Measurements from ENCODE around the gene MAML3.

The MAML3 gene

GRCh38 chr4:139988863-139989765, 164.9 kb downstream of the MAML3 start:
- peak; percentile 43 to 55 for ATAC-seq

DNA sequence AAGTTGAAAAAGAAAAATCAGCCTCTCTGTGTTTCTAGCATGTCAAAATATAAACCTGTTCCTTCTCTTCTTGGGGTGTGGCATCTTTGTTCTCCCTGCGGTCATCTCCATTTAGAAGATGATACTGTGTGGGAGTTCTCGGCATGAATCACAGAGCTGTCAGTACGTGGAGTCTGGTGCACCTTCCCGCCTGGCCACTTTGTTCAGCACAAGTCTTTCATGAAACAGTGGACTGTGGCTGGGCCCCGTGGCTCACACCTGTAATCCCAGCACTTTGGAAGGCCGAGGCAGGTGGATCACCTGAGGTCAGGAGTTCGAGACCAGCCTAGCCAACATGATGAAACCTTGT, 166.5 kb downstream of the MAML3 start:
- no peak for ATAC-seq

- no peak for ATAC-seq
Measured at GRCh38 chr4:139986689-139987501, 167.1 kb downstream of the MAML3 start.

DNA sequence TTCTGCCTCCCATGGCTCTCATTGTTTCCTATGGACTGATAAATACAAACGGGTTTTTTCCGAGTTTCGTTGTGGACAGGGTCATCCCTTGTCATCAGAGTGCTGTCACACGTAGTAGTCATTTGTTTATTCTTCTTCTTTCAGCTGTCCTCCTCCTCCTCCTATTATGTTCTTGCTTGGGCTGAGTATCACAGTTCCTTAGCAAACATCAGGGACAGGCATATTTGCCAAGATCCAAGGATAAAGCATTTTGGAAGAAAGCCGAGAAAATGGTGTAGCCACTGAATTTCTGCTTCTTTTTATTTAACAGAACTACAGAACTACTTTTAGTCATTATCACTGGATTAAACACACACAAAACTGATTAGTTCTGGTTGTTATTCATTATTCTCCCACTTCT, 167.9 kb downstream of the MAML3 start:
- no peak for ATAC-seq

- ATAC-seq = no peak
Measured at GRCh38 chr4:139985401-139985800, 168.6 kb downstream of the MAML3 start.

GRCh38 chr4:139984471-139984870, 169.5 kb downstream of the MAML3 start:
- ATAC-seq = no peak

GRCh38 chr4:139978692-139979091, 175.3 kb downstream of the MAML3 start:
- ATAC-seq = peak; percentile 72 to 73

DNA sequence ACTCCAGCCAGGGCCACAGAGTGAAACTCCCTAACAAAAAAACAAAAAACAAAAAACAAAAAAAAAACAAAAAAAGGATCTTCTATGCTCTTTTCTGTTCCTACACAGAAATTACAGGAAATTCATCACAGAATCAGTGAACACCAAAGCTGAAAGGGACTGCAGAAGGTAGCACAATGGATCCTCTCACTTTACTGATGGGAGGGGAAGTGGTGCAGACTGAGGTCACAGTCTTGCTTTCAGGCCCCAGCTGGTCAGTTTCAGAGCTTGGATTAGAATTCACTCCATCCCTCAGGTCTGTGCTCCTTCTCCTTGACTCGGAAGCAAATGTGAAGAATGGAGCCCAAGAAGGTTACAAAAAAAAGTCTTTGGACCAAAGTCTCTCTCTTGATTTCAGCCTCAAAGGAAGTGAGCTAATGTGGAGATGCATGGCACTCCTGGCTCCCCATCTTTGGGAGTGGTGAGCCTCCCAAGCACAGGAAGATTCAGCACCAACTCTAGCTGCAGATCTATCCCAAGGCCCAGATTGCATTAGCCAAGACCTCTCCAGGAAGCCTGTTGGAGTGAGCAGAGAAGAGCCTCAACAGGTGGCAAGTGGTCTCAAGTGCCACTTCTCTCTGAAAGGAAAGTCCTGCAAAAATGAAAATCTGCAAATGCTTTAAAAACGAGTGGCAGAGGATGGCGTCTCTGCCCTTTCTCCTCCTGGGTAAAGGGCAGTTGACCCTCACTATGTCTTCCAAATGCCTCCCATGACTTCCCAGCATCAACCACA, 176.0 kb downstream of the MAML3 start:
- no peak for ATAC-seq

GRCh38 chr4:139975830-139976272, 178.1 kb downstream of the MAML3 start:
- ATAC-seq = no peak

DNA sequence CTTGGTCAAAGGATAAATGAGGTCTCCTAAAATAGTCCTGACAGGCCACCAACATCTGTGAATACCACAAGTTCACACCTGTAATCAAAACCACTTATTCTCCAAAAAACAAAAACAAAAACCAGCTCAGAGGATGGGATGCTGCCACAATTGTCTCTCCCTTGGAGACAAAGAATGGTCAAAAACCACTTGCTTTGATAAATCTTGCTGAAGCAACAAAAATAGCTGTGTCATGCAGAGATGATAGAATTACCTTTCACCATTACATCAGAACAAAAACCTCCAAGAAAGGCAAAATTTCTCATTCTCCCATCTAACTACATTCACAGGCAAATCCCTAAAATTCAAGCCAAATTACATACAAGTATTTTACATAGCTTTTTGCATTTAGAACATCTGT, 180.4 kb downstream of the MAML3 start:
- ATAC-seq = no peak

GRCh38 chr4:139973015-139973414, 181.0 kb downstream of the MAML3 start:
- ATAC-seq = no peak

DNA sequence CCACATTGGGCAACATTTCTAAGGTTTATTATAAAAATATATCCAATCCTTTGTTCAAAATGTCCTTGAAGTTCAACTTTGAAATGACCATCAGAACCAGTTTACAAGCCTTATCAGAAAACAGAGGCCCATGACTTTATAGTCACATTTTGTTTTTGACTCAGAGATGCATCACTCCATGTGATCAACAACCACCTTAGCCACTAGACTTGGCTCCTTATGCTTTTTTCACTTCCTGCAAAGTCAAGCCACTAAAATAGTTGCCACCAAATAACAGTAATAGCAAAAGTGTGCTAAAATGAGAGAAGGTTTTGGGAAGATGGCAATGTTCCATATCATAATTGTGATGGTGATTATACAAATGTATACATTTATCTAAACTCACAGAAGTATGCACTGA, 181.7 kb downstream of the MAML3 start:
- ATAC-seq = no peak

GRCh38 chr4:139971111-139971510, 182.9 kb downstream of the MAML3 start:
- ATAC-seq = no peak

- ATAC-seq = no peak
Measured at GRCh38 chr4:139969635-139970266, 184.2 kb downstream of the MAML3 start.

DNA sequence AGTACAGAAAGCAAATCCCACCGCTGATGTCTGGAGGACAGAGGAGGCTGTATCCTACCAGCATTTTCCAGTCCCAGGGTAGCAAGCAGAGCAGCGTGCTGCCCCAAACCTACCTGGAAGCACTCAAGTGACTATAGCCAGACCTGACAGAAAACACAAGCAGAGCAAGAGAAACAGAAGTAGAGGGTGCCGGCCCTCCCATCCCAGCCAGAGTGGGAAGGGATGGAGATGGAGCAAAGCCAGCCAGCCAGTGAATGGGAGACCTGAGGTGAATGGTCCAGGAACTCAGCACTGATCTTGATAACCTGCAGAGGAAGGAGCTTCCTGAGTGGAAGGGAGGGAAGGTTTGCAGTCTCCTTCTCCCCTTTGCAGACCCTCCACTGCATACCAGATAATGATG, 185.2 kb downstream of the MAML3 start:
- ATAC-seq = no peak

DNA sequence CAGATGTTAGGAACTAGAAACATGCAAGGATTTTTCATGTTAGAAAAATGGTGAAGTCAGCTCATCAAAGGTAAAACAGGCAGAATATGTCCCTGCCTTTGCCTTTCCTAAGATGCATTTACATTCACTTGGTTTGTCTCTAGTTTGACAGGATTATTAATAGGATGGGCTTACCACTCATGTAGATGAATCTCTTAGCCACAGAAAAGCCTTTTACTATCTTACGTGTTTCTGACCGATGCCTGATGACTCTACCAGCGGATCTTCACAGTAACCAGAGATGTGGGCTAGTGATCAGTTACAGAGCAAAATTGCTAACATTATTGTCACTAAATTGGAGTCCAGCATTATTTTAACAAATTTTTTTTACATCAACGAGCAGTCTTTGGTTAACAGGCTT, 187.6 kb downstream of the MAML3 start:
- no peak for ATAC-seq

DNA sequence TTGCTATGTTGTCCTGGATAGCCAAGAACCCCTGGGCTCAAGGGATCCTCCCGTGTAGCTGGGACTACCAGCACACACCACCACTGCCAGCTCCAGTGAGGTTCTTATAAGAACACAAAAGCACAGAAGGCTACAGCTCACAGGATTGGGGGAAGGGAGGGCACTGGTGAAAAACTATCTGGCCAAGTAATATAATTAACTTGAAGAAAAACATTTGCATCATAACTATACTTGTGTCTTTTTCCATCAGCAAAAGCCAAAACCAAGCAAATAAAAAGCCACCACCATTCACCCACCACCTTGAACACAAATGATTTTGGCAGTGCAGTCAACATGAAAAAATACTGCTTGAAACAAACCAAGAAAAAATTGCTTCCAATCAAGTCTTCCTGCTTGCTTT, 188.2 kb downstream of the MAML3 start:
- no peak for ATAC-seq

- no peak for ATAC-seq
Measured at GRCh38 chr4:139963708-139964107, 190.3 kb downstream of the MAML3 start.

- no peak for ATAC-seq
Measured at GRCh38 chr4:139962130-139962684, 191.8 kb downstream of the MAML3 start.

GRCh38 chr4:139961344-139961946, 192.5 kb downstream of the MAML3 start:
- ATAC-seq = no peak

DNA sequence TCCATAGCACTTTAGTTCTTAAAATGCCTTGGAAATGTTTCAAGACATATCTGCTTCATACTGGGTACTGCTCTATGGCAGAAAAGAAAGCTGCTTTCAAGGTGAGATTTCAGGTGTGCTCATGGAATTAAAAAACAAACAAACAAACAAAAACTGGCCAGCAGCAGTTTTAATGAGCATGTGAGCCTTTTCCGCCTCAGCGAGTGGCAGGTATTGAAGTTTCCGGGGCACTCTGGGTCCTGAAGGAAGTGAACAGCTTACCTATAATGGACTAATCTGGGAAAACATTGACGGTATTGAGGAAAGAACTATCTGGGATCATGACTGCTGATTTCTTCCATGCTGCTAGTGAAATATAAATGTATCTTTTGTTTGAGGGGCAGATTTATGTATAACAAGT, 194.6 kb downstream of the MAML3 start:
- ATAC-seq = no peak

GRCh38 chr4:139958739-139959098, 195.3 kb downstream of the MAML3 start:
- ATAC-seq = no peak
